Measurements from ENCODE around the gene KAZN. TPM values are rescaled to one million over a fixed set of nuclear protein-coding genes. Genes with fewer than 3 reads are reported as not detected.

The KAZN gene
- polyA plus RNA-seq, 1 experiment = 3.7 TPM

DNA sequence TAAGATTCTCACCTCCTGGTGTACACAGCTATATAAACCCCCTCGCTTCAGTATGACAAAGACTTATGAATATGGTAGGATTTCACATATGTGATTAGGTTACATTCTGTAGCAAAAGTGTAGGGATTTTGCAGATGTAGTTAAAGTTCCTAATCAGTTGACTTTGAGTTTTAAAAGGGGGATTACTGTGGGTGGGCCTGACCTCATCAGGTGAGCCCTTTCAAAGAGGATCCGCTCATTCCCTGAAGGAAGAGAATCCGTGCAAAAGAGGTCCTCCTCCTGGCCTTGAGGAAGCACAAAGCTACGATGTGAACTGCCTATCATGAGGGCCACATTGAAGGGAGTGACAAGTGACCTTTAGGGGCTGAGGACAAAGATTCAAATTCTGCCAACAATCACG lies 30.6 kb upstream of the KAZN start:
- CTCF ChIA-PET = no interaction called here

DNA sequence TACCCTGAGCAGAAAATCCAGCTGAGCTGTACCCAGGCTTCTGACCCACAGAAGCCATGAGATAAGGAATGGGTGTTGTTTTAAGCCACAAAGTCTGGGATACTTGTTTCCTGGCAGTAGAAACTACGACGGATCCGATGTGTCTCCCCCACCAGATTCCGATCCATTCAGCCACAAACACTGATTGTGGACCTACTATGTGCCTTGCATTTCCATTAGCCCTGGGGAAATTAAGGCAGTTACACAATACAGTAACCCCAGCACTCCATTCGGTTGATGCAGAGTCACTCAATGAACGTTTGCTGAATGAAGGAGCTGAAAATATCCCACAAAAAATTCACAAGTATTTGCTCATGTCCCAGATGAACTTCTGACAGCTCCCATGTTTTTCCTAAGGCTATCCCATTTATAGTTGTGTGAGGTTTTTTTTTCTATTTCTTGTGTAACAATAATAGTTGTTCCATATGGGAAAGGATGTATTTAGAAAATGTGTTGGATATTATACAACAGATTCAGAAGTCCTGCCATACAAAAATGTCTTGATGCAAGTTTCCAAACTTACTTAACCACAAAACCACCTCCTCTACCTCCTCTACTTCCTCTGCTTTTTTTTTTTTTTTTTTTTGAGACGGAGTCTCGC lies 29.6 kb upstream of the KAZN start:
- no peak for DNase-seq (ENCODE audit: low read depth, low spot score)
- ChIA-PET POLR2A (no interaction called here), CTCF (no interaction called here)
- TF ChIP-seq, protein P1, sequence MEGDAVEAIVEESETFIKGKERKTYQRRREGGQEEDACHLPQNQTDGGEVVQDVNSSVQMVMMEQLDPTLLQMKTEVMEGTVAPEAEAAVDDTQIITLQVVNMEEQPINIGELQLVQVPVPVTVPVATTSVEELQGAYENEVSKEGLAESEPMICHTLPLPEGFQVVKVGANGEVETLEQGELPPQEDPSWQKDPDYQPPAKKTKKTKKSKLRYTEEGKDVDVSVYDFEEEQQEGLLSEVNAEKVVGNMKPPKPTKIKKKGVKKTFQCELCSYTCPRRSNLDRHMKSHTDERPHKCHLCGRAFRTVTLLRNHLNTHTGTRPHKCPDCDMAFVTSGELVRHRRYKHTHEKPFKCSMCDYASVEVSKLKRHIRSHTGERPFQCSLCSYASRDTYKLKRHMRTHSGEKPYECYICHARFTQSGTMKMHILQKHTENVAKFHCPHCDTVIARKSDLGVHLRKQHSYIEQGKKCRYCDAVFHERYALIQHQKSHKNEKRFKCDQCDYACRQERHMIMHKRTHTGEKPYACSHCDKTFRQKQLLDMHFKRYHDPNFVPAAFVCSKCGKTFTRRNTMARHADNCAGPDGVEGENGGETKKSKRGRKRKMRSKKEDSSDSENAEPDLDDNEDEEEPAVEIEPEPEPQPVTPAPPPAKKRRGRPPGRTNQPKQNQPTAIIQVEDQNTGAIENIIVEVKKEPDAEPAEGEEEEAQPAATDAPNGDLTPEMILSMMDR (IDR thresholded peaks at IDR 0.05; ENCODE audit: low read depth, low read length) = no peak
- Histone ChIP-seq H3K4me3 (ENCODE audit: low read depth, low read length) (no peak overlapping the region), H3K9me3 (ENCODE audit: control insufficient read depth, insufficient read depth, low read length) (peaks cover 10% of the 10 kb centered on the region), H3K27me3 (ENCODE audit: control insufficient read depth, insufficient read depth, low read length) (no peaks in the 10 kb centered on the region), H3K27ac (ENCODE audit: low read depth, low read length) (no peak overlapping the region)

More for the DNA sequence above, 30.6 kb upstream of the KAZN start:
- TF ChIP-seq, protein P1 (IDR thresholded peaks at IDR 0.05; ENCODE audit: low read depth, low read length) = no peak
- Histone ChIP-seq H3K27me3 (ENCODE audit: control insufficient read depth, insufficient read depth, low read length) (no peaks in the 10 kb centered on the region), H3K9me3 (ENCODE audit: control insufficient read depth, insufficient read depth, low read length) (peaks cover 10% of the 10 kb centered on the region), H3K27ac (ENCODE audit: low read depth, low read length) (no peak overlapping the region), H3K4me3 (ENCODE audit: low read depth, low read length) (no peak overlapping the region)
- no peak for DNase-seq (ENCODE audit: low read depth, low spot score)
- POLR2A ChIA-PET = no interaction called here

DNA sequence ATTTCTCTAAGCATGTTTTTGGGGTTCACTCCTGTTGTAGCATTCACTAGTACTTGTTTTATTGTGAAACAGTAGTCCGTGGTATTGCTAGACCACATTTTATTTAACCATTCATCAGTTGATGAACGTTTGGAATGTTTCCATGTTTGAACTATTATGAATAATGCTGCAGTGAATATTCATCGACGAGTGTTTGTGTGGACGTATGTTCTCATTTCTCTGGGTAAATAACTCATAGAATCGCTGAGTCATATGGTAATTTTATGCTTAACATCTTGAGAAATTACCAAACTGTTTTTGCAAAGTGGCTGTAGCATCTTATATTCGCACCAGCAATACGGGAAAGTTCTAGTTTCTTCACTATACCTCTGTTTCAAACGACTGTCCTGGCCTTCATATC lies 28.0 kb upstream of the KAZN start:
- no peak for DNase-seq (ENCODE audit: low read depth, low spot score)
- Histone ChIP-seq H3K27me3 (ENCODE audit: control insufficient read depth, insufficient read depth, low read length) (no peaks in the 10 kb centered on the region), H3K4me3 (ENCODE audit: low read depth, low read length) (no peak overlapping the region), H3K27ac (ENCODE audit: low read depth, low read length) (no peak overlapping the region), H3K9me3 (ENCODE audit: control insufficient read depth, insufficient read depth, low read length) (peaks cover 10% of the 10 kb centered on the region)
- ChIA-PET POLR2A (no interaction called here), CTCF (no interaction called here)
- TF ChIP-seq, protein P1 (IDR thresholded peaks at IDR 0.05; ENCODE audit: low read depth, low read length) = no peak

DNA sequence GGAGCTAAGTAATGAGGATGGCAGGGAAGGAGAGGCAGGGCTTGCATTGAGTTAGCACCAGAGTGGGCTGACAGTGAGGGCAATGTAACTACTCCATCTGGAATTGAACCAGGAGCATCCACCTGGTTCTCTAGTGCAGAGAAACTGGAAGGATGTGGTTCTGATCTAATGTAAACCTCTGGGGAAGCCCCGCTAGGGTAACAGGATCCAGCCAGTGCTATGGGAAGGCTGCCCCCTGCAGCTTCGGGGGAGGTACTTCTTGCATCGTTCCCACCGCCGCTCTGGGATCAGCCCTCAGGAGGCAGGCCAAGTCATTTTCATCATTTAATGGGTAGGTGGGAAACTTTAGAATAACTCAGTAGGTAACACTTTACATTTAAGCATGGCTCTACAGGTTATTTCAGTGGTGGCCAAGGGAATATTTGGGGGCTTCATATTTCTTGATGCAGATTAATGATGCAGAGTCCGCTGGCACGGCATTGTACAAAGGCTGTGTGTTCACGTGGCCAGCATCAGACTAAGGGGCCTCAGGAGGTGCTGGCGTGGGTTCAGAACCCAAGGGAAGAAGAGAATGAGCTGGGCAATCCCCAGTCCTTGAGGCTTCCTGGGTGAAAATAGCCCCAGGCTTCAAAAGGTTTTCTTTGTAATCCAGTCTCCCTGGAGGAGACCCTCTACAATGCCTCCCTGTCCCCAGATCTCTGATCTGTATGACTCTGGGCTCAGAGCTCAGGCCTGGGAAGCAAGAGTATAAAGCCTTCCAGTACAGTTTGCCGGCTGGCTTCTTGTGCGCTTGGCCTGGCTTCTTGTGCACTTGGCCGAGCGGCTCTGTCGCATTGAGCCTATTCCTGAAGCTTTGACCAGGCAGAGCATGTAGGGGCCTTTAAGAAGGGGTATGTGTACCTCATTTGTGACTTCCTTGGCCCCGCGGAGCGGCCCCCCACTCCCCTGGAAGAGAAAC lies 26.4 kb upstream of the KAZN start:
- Histone ChIP-seq H3K4me3 (ENCODE audit: low read depth, low read length) (no peak overlapping the region), H3K9me3 (ENCODE audit: control insufficient read depth, insufficient read depth, low read length) (peaks cover 10% of the 10 kb centered on the region), H3K27me3 (ENCODE audit: control insufficient read depth, insufficient read depth, low read length) (no peaks in the 10 kb centered on the region), H3K27ac (ENCODE audit: low read depth, low read length) (no peak overlapping the region)
- POLR2A ChIA-PET = no interaction called here
- no peak for DNase-seq (ENCODE audit: low read depth, low spot score)
- TF ChIP-seq, protein P1 (IDR thresholded peaks at IDR 0.05; ENCODE audit: low read depth, low read length) = 0 out of 2 replicates have a peak, but pooled peaks have one; percentile 12
- CTCF ChIA-PET = no interaction called here

DNA sequence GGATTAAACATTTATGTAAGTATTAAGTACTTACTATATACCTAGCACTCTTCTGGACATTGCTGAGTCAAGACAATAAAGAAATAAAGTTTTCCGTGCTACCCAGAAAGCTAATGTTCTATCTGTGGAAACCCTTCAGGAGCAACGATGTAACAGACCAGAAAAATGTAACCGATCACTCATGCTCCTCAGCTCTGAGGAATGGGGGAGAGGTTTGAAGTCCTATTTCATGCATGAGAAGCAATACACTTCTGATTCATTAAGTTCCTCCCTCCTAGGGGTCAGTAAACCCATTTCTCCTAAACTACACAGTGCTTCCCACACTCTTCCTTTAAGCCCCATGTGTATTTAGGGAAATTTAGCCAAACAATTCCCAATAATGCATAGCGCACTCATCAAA lies 25.6 kb upstream of the KAZN start:
- POLR2A ChIA-PET = no interaction called here
- no peak overlapping the region for H3K4me3 ChIP-seq (ENCODE audit: low read depth, low read length)
- H3K9me3 ChIP-seq (ENCODE audit: control insufficient read depth, insufficient read depth, low read length) = peaks cover 10% of the 10 kb centered on the region
- TF ChIP-seq, protein P1 (IDR thresholded peaks at IDR 0.05; ENCODE audit: low read depth, low read length) = no peak
- H3K27me3 ChIP-seq (ENCODE audit: control insufficient read depth, insufficient read depth, low read length) = no peaks in the 10 kb centered on the region
- CTCF ChIA-PET = no interaction called here
- DNase-seq (ENCODE audit: low read depth, low spot score) = no peak
- no peak overlapping the region for H3K27ac ChIP-seq (ENCODE audit: low read depth, low read length)
